Fibroblast of skin of right quadriceps (primary cell): Measurements from ENCODE around the gene HIF1AN.

Experiments
- DNase-seq: peaks from one replicate; pipeline ENCODE4 v3.0.0-alpha.2; 2013

HIF1AN gene

DNA sequence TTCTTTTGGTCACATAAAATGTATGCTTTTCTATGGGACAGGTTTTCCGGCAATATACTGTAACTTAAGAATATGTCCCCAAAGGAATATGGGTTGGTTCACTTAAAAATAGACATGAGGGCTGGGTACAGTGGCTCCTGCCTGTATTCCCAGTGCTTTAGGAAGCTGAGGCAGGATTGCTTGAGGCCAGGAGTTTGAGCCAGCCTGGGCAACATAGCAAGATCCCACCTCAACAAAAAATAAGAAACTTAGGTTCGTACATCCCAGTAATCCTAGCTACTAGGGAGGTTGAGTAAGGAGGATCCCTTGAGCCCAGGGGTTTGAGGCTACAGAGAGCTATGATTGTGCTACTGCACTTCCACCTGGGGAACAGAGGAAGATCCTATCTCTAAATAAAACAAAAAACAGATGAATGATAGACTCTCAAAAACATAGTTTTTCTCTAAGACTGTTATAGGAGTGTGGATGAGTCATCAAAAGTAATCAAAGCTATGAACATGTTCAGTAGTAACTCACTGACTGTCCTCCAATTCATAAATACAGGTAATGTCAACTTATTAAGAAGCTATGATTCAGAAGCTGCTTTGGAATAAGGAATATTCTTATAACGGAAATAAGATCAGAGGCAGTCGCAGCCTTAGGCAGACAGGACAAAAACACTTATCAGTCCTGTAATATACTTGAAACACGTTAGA, 13.5 kb upstream of the HIF1AN start:
- DNase-seq = no peak

DNA sequence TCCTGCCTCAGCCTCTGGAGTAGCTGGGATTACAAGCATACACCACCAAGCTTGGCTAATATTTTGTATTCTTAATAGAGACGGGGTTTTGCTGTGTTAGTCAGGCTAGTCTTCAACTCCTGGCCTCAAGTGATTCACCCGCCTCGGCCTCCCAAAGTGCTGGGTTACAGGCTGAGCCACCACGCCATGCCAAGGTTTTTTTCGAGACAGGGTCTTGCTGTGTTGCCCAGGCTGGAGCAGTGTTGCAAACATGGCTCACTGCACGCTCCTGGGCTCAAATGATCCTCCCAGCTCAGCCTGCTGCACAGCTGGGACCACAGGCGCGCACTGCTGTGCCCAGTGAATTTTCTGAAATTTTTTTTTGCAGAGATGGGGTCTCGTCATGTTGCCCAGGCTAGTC, 12.8 kb upstream of the HIF1AN start:
- DNase-seq = no peak

DNA sequence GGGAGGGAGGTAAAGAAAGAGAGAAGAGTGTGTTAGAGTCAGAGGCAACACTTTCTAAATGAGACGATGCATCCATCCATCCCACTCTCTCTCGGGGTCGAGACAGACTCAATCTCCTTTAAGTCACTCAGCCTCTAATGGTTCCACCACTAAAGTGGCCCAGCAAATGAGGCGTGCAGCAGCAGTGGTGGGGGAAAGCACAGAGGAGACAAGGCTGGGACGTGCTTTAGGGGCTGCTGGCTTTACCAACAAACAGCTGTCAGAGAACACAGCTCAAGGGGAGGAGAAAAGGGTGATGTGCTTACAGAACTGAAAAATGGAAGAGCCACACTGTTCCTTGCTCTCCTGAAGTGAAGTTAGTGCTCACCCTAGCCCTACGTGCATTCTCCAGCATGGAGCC, 11.5 kb upstream of the HIF1AN start:
- DNase-seq = no peak

DNA sequence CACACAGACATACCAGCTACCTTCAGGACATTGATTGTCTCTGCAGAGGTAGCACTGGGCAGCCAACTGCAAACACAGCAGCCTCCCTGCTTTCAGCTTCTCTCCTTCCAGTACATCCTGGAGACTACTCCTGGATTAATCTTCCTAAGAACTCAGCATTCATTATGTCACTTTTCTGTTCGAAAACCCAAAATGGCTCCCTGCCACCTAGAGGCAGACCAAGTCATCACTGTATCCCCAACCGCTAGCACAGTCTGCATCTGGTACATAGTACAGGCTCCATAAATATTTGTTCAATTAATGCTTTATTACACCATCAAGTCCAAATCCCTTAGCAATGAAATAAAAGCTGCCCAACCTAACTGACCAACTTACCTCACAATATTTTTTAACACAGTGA, 11.1 kb upstream of the HIF1AN start:
- DNase-seq = no peak

DNA sequence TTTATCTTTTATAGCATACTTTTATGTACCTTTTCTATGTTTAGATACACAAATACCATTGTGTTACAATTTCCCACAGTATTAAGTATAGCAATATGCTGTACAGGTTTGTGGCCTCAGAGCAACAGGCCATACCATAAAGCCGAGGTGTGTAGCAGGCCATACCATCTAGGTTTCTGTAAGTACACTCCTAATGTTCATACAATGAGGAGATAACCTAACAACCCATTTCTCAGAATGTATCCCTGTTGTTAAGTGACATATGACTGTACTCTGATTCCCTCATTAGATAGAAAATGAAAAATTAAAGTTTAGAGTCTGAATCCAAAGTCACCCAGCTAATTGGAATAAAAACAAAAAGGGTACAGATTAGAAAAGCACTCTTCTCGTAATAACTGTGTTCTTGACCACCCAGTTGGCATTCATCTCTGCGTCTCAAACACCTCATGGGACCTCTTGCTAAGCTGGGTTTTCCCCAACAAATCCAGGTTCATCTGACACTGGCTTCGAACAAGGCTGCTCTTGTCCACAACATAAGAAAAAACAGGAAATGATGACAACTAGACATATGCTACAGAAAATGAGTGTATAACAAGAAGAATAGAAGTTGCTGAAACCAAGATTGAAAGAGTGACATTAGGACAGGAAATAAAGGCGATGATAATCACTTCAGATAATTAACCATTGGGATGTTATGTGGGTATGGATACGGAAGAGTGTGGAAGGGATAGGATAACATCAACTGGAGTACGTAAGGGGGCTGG, 7.4 kb upstream of the HIF1AN start:
- DNase-seq = no peak

DNA sequence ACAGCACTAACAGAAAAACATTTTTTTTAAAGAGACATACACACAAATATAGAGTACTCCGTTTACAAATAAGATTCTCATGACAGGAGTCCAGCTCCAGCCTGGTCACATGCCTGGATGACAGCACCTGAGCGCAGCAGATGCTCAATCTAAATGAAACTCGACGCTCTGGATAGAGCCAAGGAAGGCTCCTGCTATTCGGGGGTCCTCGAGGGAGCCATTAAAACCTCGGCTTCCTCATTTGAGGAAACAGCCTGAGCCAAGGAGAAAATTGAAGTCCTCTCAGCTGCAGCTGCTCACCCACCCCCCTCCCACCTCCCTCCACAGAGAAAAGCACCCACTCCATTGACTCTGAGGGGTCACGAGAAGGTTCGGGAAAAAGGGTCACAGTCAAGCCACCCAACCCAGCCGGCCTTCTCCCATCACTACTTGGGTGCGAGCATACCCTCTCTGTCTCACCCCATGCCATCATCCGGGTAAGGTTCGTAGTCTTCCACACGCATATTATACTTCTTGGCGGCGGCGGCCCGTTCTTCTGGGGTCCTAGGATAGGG, 6.7 kb upstream of the HIF1AN start:
- no peak for DNase-seq

DNA sequence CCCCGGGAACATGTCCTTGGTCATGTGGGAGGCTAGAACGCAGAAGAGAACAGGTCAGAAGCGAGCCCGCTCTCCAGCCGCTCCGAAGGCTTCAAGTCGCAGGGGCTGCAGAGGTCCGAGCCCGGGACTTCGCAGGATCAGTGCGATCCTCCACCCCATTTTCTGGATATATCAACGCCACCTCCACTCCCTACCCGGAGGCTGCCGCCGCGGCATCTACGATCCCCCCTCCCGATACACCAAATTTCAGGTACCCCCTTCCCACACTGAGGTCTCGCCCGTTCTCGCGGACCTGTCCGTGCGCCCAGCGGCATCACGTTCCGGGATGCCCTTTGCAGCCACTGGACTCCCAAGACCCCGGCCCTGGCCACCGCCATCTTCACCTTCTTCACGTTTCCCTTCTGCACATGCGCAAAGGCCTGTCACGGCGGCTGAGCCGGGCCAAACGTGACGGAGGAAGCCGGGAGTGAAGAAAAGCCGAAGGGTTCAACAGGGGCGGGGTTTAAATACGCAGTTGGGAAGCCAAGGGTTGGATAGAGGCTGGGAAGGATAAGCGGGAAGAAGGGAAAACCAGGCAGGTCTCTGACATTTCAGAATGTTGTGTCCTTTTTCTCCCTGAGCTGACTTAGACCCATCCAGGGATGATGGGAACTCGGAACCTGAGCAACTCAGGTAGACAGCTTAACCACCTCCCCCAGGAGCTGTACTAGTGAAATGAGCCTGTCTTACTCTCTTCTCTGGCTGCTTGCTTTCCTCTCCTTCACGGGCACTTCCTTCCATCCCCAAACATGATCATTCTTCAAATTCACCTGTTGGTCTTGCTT, 6.1 kb upstream of the HIF1AN start, which contains the start of gene NDUFB8:
Gene NDUFB8 (minus strand): TSS at position 397 of the 824 bp plus-strand sequence. CDS start 20 bp downstream, at position 377.
- DNase-seq = peak; percentile 83

DNA sequence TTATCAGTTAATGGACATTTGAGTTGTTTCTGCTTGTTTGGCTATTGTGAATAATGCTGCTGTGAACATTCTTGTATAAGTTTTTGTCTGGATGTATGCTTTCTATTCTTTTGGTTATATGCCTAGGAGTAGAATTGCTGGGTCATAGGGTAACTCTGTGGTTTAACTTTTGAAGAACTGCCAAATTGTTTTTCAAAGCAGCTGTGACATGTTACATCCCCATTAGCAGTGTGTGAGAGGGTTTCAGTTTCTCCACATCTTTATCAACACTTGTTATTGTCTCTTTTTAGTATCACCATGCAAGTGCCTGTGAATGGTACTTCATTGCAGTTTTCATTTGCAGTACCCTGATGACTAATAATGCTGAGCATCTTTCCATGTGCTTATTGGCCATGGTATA, 4.0 kb upstream of the HIF1AN start:
- no peak for DNase-seq

DNA sequence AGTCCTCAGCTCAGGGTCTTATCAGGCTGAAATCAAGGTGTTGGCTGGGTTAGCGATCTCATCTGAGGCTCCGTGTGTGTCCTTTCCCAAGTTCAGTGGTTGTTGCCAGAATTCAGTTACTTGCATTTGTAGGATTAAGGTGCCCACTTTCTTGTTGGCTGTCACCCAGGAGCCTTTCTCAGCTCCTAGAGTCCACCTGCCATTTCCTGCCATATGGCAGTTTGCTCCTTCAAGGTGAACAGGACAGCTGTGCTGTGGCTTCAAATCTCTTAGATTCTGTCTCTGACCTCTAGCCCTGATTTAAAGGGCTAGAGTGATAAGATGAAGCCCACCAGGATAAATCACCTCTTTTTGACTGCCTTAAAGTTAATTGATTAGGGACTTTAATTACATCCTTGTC, 1.0 kb upstream of the HIF1AN start:
- no peak for DNase-seq

DNA sequence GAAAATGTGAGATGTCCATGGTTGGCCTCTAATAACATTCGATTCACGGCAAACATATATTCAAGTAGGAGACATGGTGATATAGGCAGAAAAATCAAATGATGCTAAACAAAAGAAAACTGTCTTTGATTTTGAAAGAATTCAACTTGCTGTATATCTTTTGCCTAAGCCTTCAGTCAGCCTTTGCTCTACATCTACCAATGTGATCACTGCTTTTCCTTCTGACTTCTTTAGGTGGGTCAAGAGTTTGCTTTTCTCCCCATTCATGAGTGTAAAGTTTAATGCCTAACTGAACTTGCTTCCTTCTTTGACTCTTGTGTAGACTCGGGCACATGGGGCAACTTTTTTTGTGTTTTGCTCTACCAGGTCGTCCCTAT, 417 bp upstream of the HIF1AN start:
- DNase-seq = no peak

DNA sequence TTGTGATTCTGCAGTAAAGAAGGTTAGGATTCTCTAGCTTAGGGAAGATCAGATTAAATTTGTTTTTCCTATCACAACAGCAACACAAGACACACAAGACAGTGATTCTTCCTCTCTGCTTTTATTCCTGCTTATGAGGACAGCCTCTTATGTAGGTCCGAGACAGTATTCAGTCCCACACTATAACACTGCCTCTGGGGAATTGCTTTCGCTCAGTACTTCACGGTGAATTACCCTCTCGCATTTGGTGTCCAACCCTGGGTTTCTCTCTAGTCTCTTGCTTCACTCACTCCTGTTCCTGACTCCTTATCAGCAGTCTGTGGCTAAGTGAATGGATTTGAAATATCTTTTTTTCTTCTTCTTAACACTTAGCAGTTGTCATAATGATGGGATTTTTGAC, 1.7 kb downstream of the HIF1AN start:
- DNase-seq = no peak

DNA sequence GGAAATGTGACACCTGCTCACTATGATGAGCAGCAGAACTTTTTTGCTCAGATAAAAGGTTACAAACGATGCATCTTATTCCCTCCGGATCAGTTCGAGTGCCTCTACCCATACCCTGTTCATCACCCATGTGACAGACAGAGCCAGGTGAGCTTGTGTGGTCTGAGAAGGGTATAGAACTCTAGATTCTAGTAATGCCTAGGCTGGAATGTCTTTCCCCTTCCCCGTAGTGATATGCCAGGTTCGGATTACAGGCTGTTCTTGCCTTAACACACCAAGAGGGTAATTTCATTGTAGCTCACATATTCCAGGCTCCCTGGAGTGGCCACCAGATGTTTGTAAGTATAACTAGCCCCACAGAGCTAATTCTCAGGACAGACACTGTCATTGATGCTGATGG, 9.2 kb downstream of the HIF1AN start:
- no peak for DNase-seq

DNA sequence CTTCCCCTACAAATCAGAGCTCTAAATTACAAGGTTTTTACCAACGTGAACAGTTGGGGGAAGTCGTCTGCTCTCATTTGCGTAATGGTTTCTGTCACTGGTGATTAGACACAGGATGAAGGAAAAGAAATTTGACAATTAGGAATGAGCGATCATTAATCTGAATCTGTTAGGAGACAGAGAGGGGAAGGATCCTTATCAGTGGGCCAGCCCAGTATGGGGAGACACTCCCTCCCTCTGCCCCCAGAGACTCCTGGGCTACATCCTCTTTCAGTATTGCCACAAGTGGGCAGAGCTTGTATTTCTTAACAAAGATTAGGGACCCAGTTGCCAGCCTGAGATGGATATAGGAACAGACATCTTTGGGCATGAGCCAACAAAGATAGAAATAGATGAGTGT, 15.5 kb downstream of the HIF1AN start:
- DNase-seq = no peak

DNA sequence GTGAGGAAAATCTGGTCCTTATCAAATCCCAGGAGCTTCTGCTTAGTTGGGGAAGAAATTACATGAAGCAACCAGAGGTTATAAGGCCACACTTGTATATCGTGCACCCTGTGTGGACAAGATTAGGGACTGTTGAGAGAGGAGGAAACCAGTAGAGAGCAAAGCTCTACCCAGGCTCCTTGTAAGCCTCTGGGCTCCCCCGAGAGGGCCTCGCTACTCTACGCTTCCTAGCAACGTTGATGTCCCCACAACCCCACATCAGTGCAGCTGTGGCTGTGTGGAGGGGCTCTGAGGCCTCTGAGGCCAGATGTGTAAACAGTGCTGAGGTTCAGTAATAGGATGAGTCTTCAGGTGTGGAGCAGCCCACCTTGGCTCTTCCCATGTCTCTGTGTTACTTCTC, 16.0 kb downstream of the HIF1AN start:
- DNase-seq = no peak

DNA sequence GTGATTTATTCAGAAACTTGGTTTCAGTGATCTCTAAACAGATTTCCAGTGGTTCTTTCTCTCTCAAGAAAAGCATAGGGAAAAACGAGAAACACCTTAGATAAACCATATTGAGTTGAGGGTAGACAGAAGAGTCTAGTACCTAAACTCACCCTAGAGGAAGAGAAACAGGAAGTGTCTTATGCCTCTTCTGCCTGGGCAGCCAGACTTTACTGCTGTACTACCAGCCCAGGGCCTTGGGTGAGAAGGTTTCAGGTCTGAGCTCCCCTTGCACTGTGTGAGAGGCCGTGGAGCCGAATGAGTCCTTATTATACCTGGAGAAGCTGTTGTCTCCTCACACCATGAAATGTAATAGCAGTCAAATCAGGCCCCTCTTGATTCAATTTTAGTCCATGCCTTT, 18.2 kb downstream of the HIF1AN start:
- no peak for DNase-seq

DNA sequence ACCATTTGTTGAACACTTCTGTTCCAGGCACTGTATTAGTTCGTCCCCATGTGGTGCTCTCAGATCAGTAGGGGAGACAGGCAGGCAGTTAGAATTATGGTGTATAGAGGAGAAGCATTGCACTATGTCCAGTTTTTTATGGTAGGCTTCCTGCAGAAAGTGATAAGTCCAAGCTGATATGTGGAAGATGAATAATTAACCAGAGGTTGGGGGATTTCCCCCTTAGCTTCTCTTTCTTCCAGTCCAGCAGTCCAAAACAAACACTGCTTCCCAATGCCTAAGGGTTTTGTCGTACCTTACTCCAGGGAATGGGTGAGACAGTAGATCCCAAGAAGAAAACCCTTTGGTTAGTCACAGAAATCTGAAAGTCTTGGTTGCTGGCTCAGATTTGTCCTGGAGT, 19.2 kb downstream of the HIF1AN start:
- no peak for DNase-seq

DNA sequence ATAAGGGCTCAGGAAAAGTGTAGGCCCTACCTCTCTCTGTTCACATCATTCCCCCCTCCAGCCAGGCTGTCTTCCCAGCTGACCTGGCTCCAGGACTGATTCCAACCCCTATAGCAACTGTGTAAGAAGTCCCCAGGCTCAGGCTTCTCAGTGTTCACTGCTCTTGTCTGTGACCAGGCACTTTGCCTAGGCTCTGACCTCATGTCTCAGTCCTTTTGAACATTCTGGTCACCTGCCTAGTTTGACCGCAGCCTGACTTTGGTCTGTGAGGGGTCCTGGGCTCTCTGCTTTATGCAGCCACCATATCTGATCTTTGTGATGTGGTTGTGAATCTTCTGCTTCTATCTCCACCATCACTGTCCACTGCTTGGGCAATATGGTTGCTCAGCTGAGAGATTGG, 24.5 kb downstream of the HIF1AN start:
- DNase-seq = no peak

DNA sequence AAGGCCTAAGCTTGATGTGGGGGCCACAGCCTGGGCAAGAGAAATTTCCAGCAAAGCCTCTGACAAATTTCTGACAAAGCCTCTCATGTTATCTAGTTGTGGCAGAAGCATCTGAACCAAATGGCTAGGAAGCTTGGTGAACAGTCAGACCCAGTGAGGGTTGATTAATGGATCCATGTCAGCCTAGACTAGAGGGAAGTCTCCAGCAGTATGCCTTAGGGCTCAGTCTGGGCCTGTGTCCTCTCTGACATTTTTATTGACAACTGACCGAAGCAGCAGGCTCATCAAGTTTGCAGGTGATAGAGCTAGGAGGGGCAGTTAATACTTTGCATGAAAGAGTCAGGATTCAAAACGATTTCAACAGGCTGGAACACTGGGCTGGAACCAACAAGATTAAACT, 25.3 kb downstream of the HIF1AN start:
- DNase-seq = no peak

DNA sequence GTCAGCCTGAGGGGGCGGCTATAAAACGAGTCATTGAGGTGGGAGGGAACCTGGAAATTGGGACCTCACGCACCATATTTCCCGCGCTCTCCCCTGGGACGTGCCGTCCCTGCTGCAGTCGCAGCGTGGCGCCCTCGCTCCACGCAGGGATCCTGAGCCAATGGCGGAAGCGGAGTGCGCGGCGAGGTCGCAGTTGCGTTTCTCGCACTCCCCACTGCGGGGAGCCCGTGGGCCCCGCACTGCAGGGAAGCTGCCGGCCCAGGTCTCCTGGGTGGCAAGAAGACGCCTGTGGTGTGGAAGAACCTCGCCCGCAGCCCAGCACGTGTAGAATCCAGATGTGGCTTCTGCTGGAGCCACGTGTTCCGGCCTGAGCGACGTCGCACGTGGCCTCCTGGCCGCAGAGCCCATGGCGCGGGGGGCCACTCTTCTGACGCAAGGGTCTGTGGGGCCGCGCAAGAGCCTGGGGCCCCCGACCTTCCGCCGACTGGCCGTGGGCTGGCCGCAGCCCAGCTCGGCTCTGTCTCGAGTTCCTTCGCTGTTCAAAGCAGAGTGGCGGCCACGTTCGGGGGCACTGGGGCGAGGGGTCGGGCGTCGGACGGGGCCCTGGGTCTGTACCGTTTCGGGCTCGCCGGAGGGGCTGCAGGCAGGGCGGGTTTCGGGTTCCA, 26.4 kb downstream of the HIF1AN start:
- peak; percentile 67 for DNase-seq

DNA sequence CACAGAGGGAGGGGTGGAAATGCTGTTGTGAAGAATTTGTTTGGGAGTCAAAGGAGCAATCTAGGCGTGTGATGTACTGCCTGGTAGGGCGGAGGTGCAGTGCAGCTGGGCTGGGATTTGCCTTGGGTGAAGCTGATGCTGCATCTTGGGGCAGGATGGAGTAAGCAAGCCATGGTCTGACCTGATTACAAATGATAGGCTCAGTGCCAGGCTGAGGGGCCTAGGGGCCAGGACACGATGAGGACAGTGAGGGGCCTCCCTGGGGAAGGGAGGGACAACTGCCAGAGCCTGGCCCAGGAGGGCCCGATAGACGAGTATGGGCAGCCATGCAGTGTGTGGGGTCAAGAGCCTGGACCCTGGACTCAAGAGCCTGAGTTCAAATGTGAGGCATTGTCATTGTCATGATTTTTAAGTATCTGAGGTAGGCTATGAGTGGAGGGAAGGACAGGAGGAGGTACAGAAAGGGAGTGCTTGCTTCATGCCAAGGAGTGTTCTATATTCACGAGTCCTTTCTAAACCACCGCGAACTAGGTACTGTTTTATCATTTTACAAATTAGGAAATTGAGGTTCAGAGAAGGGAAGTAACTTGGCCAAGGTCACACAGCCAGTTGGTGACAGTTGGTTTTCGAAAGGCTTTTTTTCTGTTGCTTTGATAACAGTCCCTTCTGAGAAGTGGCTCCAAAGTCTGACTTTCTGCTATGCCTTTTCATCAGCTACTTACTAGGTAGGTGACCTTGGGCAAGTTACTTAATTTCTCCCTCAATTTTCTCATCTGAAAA, 29.7 kb downstream of the HIF1AN start:
- no peak for DNase-seq

DNA sequence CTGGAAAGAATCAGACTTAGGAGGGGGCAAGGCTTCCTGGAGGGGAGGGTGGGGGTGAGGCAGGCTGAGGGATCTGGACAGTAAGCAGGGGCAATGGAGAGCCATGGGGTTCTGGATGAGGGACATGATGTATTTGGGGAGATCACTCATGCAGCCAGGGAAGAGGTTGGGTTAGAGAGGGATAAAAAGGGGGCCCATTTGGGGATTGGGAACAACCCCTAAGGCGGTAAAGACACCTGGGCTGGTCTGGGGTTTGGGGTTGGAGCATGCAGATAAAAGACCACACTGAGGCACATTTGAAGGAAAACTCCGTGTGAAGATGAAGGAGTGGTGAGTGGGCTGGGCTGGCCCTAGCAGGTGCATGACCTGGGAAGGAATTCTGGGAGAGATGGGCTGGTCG, 30.8 kb downstream of the HIF1AN start:
- DNase-seq = no peak

DNA sequence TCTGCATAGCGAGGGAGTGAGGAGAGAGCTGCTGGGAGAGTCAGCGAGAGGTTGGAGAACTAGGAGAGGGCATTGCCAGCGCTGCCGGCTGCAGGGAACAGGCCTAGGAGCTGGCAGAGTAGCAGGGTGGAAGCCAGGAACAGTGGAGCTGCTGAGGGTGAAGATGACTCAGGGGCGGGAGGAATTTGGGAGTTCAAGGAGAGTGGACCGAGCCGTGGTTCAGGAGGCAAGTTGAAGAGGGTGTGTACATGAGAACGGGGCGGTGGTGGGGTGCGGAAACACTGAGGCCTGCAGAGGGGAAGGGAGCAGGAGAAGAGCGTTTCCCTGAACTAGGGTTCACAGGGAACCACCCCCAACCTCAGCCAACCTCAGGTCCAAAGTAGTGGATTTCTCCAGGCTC, 31.5 kb downstream of the HIF1AN start:
- no peak for DNase-seq
